HG02759 (cell line): ENCODE data around the gene RGL1.
A peak's percentile ranks its signal among the peaks of the same experiment; 100 is the strongest.

Experiments
- ATAC-seq: cut with Tn5 transposase; IDR thresholded peaks from one replicate; pipeline ENCODE4 v1.9.1; 2021; ENCODE audit warnings: mild to moderate bottlenecking, moderate library complexity; ENCODE audit not compliant: unreplicated experiment

RGL1 gene

GRCh38 chr1:183817576-183818288 is 12.8 kb downstream of the RGL1 start:
- no peak for ATAC-seq

- no peak for ATAC-seq
Observed at GRCh38 chr1:183819059-183819458, 14.1 kb downstream of the RGL1 start.

DNA sequence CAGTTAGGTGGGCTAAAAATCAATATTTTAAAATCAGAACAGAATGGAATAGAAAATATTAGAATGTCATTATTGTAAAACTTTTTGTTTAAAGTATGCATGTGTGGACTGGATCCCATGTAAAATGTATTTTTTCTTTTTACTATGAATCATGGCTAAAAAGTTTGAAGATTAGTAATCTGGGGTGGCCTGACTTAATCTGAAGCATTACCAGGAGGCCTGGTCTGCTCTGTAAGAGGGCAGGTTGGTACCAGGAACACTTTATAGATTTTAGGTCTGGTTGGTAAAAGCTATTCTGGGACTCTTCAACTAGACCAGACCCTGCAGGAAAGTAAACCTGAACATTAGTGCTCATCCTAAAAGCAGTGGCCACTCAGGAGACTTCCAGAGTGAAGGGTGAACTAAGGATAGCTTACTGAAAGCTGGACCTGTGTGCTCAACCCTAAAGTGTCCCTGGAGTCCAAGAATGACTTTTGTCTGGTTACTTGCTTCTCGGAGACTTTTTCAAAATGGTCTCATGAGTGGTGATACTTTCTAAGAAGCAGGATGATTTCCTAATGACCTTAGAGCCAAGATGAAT is 16.5 kb downstream of the RGL1 start:
- no peak for ATAC-seq

GRCh38 chr1:183821889-183822611 is 17.1 kb downstream of the RGL1 start:
- no peak for ATAC-seq

- no peak for ATAC-seq
Observed at GRCh38 chr1:183824291-183824690, 19.4 kb downstream of the RGL1 start.

GRCh38 chr1:183827801-183828200 is 22.9 kb downstream of the RGL1 start:
- no peak for ATAC-seq

DNA sequence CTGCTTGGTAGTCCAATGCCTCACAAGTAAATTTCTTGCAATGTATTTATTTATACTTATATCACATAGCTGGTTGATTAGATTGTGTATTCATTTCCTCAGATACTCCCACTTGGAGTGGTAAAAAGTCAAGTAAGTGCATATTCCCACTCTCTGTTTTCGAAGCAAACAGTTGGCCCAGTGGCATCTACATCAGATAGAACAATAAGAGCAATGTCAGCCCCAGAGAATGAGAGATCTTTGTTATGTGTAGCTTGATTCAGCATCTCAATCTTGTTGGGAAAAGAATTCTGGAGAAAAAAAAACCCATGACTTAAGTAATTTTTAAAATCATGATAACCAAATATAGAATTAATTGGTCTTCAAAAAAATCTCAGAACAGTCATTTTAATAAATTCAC is 25.5 kb downstream of the RGL1 start:
- ATAC-seq = no peak

- no peak for ATAC-seq
Observed at GRCh38 chr1:183831311-183831710, 26.4 kb downstream of the RGL1 start.

DNA sequence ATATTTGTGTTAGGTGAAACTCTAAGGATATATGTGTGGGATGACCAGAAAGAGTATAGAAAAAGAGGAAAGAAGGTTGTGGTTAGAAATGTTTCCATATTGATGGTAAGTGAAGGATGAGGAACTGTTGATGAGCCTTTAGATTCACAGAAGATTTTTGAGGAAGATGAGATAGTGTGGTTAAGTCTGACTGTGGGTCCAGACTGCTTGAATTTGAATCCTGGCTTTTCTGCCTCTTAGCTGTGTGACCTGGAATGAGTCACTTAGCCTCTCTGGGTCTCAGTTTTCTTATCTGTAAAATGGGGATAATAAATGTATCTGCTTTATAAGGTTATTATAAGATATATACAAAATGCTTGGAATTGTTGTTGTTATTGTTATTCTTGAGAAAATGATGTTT is 27.5 kb downstream of the RGL1 start:
- ATAC-seq = no peak

GRCh38 chr1:183834568-183834967 is 29.6 kb downstream of the RGL1 start:
- no peak for ATAC-seq

DNA sequence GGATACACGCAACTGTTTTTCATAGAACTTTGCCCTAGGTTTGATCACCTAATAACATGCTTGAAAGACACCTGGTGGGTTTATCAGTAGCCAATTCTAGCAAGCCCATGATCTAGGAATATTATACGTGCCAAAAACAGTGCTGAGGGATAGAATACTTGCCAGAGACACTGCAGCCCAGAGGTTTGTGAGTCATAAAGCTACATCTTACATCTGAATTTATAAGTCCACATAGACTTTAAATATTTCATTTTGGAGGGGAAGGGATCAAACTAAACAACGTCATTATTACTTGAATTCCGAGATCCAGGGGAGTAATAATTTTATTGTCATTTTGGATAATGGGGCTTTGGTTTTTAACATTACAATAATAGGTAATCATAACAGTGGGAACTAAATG is 31.7 kb downstream of the RGL1 start:
- ATAC-seq = no peak

GRCh38 chr1:183837062-183837461 is 32.1 kb downstream of the RGL1 start:
- no peak for ATAC-seq

GRCh38 chr1:183838221-183838620 is 33.3 kb downstream of the RGL1 start:
- no peak for ATAC-seq

GRCh38 chr1:183840140-183840539 is 35.2 kb downstream of the RGL1 start:
- ATAC-seq = no peak

GRCh38 chr1:183841550-183841949 is 36.6 kb downstream of the RGL1 start:
- peak; percentile 47 for ATAC-seq

DNA sequence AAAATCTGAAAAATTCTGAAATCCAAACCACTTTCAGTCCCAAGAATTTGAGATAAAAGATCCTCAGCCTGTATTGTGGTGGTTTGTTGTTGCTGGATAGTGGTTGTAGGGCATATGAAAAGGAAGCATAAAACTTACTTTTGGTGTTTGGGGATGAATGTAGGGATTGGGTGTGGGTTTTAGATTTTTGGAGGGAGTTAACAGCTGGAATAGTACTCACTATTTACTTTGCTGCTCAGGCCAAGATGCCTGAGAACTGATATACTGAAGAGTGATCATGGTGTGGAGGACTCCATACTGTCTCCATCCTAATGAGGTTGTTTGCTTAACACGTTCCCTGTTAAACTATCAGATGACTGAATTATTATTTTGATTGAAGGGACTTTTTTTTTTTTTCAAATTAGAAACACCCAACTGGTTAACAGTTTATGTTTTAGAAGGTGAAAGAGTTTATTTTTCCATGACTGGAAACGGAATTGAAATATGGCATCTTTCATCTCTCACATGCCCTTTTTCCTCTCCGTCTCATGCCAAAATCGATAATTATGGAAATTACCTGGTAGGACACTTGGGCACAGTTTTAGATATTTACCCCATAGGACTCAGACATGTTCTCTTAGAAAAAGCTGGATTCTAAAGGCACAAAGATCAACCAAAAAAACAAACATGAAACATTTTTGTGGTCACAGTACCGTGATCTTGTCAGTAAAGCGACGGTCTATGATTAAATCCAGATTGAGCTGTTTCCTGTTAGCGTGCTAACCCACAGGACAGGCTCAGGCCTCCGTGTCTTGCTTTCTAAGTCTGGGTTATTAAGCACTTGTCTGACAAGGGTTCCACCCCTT is 37.3 kb downstream of the RGL1 start:
- ATAC-seq = peak; percentile 87

DNA sequence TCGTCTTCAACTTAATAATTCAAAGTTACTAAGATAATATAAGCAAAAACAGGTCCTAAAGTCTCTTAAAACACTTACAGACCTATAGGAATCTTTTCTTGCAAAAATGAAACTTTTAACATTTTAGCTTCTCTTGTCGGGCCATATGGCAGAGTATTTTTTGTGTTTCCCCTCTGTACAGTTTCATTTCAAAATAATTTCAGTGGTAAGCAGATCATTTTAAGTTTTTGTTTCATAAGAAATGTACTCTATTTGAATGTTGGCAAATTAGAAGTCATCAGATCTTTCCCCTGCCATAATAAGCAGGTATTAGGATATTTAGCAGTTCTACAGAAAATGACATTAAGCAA is 37.9 kb downstream of the RGL1 start:
- peak; percentile 38 for ATAC-seq

GRCh38 chr1:183844806-183845205 is 39.9 kb downstream of the RGL1 start:
- no peak for ATAC-seq

- no peak for ATAC-seq
Observed at GRCh38 chr1:183845681-183846080, 40.8 kb downstream of the RGL1 start.

- ATAC-seq = no peak
Observed at GRCh38 chr1:183847641-183848040, 42.7 kb downstream of the RGL1 start.

DNA sequence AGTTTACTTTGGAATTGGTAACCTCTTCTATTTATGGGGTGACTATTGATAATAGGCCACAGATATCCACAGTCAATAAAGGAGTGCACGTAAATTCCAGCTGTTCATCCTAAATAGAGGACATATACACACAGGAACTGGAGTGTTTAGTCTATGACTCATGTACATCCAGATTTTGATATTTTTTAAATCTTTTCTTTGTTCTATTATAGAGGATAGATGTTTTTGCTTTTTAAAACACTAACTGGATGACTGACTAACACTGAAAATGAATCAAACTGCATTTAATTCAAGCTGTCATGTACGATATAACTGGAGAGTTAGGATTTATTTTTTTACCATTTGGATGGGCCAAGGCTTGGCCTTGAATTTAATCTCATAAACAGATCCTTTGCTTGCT is 45.9 kb downstream of the RGL1 start:
- ATAC-seq = no peak
